Limb (tissue), 2 donors: ENCODE data around the gene ITGB2.
"Not testable (repeated sequence)": the region's sequence is repeated elsewhere in the genome, so short reads cannot be mapped to it uniquely, and the experiment has no call there.

Experiments
- DNase-seq, 2 donors: peaks; one replicate each; pipeline ENCODE4 v3.0.0-alpha.2; 2016; ENCODE audit errors: extremely low spot score in 2 of 2

Gene ITGB2

DNA sequence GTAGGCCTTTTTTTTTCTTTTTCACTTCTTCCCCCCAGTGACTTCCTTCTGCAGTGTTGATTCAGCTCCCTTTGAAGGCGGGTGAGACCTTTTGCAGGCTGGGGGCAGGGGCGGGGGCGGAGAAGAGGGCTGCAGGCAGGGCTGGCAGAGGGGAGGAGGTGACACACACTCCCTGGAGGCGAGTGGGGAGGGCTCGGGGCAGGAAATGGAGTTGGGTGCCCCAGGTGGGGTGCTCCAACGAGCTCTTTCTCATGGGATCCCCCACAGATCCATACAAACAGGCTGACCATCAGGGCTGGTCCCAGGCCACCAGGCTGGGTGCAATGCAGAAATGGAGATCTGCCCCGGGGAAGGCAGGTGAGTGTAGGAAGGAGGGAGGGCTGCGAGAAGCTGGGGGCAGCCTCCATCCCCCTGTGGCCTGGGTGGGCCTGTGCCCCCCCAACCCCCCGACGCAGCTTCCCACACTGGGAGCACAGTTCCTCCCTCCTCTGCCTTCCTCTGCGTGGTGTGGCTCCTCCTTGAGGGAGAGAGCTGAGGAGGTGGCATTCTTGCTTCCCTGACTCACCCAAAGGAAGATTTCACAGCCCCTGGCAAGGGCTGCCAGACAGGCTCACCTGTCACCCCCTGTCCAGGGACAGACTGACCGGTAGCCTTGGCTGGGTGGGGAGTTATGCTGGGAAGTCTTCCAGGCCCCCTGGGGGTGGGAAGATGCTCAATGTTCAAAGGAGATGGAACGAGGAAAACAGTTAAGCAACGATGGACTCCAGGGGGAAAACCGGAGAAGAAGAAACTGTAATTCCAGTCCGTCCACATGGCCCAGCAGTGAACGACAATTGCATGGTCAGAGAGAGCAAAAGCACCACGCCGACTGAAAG, 7.1 kb upstream of the ITGB2 start:
- DNase-seq: no peak

DNA sequence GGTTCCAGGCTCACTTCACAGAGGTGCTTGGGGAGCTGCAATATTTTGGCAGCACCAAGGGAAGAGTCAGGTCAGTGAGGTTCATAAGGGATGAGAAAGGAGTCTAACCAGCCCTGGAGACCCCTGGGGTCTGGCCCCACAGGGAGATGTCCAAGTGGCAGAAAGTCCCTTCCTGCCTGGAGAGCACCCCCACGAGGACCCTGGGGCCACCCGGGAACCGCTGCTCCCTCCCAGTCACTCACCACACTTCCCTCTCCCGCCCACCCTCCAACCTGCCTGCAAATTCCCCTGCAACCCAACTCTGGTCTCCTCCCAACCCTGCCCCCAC, 6.5 kb upstream of the ITGB2 start:
- DNase-seq: no peak

DNA sequence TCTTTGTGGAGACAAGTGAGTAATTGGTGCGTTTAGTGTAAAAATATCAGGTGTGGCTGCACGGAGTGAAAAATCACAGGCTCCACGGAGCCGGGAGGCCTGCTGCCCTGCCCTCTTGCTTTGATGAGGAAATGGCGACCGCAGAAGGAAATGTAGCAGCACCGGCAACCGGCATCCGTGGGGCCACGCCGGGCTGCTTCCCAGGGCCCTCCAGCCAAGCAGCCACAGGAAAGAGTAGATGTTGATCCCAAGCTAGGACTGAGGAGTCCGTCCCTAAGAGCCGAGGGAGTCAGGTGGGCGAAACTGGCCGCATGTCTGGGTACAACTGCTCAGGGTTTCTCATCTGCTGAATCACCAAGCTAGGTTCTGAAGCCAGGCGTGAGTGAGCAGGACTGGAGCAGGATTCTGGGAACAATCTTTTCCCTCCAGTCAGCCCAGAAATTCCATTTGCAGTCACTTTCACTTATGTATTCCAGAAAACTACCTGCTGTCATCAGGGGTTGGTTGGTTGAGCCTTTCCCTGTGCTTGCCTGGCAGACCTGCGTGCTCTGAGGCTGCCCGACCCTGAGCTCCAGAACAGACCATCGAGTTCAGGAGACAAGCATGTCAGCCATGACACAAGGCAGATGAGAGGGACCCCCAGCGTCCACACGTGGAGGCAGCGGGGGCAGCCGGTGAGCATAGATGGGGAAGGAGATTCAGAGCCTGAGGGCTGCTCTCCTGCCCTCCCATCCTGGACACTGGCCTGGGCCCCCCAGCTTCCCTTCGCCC, 5.8 kb upstream of the ITGB2 start:
- DNase-seq: no peak

DNA sequence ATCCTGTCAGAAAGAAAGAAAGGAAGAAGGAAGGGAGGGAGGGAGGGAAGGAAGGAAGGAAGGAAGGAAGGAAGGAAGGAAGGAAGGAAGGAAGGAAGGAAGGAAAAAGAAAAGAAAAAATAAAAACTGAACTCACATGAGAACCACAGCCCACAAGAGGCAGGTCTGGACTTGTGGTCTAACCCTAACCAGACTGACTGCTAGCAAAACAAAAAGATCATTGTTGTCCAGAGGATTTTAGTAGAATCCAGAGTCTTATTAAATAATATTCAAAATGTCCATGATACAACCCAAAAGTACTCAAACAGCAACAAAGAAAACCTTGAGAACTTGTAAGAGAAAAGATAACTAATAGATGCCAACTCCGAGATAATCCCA, 4.7 kb upstream of the ITGB2 start:
- no peak for DNase-seq

DNA sequence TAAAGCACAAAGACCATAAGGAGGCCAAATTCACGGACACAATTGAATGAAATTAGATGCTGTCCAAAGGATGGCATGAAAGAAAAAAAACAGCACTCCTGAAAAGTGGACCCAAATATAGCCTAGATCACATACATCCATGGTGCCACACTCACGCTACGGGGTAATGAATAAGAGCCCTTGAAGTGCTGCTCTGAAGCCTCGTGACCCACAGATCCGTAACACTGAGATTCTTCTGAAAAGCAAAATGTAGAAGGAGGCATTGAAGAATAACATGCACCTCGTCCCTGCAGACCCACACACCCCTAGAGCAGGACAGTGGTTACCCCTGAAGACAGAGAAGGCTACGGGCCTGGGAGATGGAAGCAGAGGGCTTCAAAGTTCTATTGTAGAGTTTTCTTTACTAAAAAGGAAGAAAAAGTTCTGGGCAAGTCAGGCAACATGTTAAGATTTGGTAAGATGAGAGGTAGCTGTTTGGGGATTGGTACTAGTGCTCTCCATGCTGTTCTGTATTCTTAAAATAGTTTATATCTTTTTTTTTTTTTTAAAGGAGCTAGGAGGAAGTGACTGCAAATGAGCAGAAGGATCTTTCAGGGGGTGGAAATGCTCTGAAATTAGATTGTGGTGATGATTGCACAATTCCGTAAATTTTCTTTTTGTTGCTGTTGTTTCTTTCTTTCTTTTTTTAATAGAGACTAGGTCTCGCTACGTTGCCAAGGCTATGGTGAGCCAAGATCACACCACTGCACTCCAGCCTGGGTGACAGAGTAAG, 4.1 kb upstream of the ITGB2 start:
- no peak for DNase-seq

DNA sequence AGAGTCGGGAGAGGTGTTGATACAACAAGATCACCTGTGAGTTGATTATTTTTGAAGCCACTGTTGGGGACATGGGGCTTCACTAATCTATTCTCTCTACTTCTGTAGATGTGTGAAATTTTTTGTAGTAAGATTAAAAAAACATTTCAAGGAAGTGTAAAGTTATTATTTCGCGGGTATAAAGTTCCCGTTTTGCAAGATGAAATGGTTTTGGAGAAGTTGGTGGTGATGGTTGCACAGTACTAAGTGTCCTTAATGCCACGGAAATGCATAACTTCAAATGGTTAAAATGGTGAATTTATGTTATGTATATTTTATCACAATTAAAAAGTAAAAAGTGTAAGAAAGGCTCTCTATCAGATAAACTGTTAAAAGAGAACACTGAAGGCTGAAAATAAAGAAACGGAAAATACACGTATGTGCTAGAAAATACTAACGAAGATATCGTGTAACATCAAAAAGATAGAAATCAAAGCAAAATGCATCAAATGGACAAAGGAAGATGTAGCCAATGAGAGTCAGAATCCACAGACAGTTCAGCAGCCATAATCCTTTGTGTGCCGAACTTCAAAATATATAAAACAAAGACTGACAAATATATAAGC, 2.9 kb upstream of the ITGB2 start:
- no peak for DNase-seq

DNA sequence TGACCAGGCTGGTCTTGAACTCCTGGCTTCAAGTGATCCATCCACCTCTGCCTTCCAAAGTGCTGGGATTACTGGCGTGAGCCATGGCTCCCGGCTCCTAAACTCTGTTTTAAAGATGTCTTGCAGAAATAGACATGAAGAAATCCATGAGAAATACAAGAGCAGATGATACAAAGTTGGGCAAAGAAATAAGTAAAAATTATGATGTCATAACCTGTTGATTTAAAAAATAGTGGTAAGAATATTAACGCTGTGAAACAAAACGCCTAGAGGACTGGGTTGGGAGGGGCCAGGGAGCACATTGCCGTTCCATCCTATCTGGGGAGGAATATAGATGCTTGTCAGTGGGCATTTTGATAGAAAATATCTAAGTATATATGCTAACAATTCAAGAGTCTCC, 1.2 kb upstream of the ITGB2 start:
- no peak for DNase-seq

DNA sequence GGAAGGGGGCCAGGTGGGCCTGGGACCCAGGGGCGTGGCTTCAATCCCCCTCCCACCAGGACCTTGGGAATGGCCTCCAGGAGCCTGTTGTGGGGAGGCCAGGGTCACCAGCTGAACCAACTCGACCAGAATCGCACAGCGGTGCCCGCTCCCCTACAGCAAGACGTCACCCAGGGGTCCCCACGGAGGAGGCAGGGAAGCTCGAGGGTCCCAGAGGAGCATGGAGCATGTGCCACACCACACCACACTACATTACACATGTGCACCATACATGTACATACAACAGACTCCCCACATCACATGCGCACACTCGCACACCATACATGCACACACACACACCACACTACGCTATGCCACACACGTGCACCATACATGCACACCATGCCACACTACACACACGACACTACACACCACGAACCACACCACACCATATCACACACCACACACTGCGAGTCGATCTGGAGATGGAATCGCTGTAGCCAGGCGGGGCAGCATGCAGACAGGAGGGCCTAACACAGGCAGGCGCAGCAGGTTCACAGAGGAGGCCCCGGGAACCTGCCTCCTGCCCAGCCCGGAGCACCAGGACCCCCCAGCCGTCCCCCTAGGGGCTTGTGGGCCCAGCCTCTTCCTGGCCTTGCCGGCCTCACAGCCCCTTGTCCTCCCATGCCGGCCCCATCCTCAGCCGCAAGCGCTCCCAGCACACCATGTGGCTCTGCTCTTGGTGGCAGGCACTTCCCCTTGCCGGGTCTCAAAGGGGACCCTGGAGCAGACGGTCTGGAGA, 596 bp downstream of the ITGB2 start:
- no peak for DNase-seq

DNA sequence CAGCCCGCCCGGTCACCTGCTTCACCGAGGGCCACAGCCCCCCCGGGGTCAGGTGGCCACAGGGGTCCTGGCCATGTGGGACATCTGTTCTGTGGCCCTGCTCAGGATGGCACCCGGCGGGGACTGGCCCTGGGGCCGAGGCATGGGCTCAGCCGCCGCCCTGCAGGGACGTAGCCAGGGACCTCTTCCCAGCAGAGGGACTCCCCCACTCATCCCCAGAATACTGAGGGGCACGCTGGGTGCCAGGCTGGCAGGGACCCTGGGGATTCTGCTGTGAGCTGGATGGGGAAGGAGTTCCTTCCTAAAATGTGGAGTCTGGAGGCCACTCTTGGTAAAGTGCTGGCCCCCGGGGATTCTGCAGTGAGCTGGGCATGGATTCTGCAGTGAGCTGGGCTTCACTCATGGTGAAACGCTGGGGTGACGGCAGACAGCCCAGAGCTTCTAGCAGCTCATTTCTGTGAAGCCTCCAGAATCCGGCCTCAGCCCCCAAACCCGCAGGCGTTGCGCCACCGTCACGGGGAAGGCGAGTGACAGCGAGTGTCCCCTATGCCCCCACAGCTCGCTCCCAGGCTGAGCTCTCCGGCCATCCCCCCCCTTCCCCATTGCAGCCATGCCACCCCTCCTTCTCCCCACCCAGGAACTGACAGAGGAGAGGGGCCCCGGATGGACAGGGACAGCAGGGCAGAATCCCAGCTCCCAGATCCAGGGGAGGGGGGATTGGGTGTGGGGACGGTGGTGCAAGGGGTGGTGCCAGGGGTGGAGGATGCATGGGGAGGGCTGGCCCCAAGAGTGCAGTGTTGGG, 1.4 kb downstream of the ITGB2 start:
- DNase-seq: no peak

DNA sequence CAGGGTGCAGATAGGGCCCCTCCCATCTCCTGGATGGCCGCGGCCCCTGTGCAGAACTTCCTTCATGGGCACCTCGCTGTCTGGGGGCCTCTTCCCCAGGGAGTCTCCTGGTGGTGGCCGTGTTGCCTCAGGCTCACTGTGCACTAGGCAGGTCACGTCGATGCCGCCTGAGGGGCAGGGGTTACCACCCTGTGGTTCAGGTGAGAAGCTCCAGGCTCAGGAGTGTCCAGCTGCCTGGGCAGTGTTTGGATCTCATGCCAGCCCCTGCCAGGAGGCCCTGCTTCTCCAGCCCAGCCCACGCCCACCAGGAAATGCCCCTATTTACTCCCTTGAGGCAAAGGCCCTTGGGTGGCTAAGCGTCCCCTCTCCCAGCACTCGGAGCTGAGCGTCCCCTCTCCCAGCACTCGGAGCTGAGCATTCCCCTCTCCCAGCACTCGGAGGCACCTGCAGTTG, 2.1 kb downstream of the ITGB2 start:
- no peak for DNase-seq

DNA sequence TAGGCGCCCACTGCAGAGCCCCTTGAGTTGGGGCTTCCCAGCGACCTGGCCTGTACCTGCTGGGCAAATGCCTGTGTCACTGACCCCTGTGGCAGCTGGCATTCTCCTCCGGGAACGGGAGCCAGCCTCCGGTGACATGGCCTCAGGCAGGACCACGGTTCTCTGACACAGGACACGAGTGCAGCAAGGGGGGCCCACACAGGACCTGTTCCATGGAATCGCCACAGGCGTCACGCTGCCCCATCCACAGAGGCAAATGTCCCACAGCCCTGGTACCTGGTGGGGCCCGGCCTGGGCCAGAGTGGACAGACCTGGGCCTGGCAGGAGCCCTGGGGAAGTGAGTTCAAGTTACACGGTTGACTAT, 2.6 kb downstream of the ITGB2 start:
- DNase-seq: no peak

DNA sequence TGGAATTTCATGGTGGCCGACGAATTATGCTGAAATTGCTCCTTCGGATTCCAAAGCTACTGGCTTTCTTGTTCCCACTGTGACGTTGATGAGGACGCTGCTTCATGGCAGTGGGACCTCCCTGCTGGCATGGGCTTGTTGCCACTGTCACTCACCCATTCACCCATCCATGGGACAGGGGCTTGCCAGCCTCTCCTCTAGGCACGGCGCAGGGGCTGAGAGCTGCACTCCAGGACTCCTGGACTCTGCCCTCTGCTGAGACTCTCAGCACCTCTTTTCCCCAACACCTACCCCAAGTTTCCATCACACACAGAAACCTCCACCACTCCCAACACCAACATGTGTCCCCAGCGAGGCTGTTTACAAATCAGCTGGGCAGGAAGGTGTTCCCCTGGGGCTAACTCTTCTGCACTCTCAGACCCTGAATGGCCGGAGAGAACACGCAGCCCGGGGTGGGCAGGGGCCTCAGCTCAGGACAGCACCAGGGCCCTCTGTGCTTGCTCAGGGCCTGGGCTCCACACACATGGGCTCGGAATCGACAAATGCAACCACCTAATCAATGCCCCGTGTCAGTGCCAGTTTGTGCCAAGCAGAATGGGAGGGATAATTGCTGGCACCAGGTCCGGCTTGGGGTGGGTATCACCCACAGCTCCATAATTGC, 3.1 kb downstream of the ITGB2 start:
- DNase-seq: no peak

DNA sequence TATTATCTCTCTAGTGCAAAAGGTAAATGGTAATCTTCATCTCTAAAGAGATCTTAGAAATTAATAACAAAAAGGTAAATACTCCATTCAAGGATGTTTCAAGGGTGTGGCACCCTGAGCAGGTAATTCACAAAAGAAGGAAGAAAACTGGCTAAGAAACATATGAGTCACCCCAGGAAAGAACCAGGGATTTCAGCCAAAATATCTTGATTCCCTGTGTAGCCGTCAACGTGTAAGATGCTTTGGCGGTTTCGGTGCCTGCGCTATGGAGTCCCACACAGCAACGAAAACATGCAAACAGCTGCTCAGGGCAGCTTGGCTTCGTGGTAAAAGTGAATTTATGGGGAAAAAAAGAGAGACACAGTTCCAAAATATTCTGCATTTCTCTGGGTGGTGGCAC, 3.7 kb downstream of the ITGB2 start:
- no peak for DNase-seq

DNA sequence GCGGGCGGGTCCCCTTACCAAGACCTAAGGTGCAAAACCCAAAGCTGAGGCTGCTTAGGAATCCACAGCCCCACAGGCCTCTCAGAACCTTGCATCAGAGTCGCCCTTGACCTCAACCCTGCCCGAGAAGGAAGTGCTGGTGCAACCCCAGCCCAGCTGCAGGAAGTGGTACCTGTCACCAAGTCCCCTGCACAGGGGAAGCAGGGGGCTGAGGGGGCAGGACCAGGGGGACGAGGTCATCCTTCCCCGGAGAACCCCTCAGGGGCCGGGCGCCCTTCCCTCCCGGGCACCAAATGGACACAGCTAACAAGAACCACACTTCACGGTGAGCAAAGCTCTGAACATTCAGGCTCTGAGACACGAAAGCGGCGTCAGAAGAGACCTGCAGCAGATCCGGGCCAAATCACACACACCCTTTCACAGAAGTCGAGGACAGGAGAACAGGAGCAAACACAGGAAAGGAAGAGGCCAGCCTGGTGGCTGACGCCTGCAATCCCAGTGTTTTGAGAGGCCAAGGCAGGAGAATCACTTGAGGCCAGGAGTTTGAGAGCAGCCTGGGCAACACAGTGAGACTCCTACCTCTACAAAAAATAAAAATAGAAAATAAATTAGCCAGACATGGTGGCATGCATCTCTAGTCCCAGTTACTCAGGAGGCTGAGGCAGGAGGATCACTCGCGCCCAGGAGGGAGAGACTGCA, 6.4 kb downstream of the ITGB2 start:
- DNase-seq: no peak

DNA sequence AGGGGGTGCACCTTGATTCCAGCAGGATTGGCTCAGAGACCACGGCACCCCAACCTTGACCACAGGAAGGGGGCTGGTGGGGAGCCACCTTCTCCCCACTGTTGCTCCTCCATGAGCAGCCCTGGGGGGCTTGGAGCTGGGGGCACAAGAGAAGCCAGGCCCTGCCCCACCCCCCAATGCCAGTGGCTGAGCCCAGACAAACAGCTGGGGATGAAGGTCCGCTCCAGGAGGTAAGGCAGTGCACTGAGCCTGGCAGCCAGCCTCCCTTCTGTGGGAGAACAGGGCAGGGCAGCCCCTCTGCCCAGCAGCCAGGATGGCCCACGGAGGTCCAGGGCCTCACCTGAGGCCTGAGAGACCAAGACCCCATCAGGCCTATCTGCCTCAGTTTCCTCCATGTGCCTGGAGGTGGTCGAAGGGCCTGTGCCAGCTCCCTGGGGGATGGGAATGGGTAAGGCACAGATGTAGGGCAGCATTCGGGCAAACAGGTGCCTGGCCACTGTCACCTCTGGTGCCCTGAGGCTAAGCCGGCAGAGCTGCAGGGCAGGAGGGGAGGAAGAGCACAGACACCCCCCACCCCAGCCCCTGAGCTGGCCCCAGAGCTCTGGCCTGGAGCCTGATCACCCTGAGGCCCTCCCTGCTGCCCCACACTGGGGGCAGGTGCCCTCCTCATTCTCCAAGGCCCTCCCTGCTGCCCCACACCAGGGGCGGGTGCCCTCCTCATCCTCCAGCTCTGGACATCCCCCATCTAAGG, 7.1 kb downstream of the ITGB2 start:
- no peak for DNase-seq

DNA sequence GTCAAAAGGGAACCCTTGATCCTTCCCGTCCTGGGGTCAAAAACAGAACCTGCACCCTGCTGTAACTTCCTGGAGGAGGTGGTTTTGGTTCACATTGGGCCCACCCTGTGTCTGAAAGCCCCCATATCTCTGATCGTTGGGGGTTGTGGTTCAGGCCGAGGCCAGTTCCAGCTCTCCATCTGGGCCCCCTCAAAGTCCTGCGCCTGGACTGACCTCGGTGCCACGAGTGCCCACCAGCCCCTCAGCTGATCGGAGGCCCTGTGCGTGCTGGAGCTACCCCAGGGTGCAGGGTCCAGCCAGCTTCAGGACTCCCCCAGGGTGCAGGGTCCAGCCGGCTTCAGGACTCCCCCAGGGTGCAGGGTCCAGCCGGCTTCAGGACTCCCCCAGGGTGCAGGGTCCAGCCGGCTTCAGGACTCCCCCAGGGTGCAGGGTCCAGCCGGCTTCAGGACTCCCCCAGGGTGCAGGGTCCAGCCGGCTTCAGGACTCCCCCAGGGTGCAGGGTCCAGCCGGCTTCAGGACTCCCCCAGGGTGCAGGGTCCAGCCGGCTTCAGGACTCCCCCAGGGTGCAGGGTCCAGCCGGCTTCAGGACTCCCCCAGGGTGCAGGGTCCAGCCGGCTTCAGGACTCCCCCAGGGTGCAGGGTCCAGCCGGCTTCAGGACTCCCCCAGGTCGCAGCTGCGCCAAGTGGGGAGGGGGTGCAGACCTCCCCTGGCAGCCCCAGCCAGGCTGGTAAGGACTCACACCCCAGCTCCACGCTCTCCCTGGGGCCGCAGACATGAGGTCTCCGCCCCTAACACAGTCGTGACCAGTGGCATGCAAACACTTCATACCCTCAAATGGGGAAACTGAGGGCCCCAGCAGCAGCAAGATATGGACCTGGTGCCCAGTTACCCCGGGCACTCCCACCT, 7.9 kb downstream of the ITGB2 start:
- not testable (repeated sequence) for DNase-seq

DNA sequence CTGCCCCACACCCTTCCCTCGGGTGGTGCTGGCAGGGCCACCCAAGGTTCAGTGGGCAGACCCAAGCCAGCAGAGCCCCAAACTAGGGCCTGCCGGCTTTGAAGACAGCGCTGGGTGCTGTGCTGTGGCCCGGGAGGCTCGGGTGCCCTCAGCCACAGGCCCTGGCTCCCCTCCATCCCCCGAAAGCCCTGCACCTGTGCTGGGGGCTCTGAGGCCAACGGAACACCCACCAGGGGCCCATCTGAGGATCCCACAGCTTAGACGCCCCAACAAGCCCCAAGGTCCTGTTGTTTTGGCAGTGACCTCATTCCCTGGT, 8.6 kb downstream of the ITGB2 start:
- DNase-seq: no peak
